ENCODE data around the gene PUS1. TPM values are rescaled to one million over a fixed set of nuclear protein-coding genes. Genes with fewer than 3 reads are reported as not detected.

Gene PUS1
- total RNA-seq, 2 experiments from 2014 or later, result 43.5 to 78.3 TPM

DNA sequence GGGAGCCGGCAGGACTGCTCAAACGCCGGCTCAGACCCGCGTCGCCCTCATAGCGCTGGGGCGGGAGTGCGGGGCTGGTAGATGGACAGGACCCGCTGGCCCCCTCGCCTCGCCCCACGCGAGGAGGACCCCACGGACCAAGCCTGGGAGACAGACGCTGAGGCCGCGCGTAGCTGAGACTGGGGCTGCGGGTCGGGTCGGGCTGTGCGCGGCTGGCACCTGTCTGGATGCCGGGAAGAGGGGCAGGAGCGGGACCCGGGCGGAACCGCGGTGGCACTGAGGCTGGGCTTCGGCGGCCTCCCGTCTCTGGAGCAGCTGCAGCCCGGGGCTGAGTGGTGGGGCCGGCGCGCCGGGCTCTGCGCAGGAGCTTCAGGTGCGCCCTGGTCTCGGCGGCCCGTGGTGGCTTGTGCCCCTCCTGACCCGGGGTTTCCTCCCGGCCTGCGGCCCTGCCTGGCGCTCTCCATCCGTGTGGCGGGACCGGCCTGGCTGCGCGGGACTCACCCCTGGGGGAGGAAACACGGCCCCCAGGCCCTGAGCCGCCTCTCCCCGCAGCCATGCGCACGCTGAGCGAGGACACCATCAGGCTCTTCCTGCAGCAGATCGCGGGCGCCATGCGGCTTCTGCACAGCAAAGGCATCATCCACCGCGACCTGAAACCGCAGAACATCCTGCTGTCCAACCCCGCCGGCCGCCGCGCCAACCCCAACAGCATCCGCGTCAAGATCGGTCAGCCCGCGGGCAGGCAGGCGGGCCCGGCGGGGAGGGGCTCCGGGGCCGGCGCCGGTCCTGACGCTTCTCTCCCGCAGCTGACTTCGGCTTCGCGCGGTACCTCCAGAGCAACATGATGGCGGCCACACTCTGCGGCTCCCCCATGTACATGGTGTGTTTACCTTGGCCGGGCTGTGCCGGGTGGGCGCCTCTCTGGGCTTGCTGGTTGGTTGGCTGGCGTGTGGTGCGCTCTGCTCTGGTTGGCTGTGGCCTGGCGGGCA lies 20.7 kb upstream of the PUS1 start:
- Histone ChIP-seq H3K36me3 (ENCODE audit: insufficient read depth, low read length) (no peaks in the 10 kb centered on the region), H3K4me1 (ENCODE audit: insufficient read depth, low read length, poor library complexity, severe bottlenecking) (no peaks in the 10 kb centered on the region), H3K9me2 (ENCODE audit: insufficient read depth, low read length) (no peaks in the 10 kb centered on the region), H3K27ac (ENCODE audit: low read depth, low read length, poor library complexity, severe bottlenecking) (no peak overlapping the region), H4K20me1 (ENCODE audit: insufficient read depth, low read length) (no peaks in the 10 kb centered on the region), H3K9me3 (ENCODE audit: low read length) (no peaks in the 10 kb centered on the region), H3K79me2 (ENCODE audit: insufficient read depth, low read depth, low read length) (no peaks in the 10 kb centered on the region), H3K4me2 (ENCODE audit: low read length) (no peak overlapping the region), H2AFZ (ENCODE audit: low read length) (no peak overlapping the region), H3K4me3 (ENCODE audit: low read depth, low read length, poor library complexity, severe bottlenecking) (no peak overlapping the region)
- BruUV-seq (replicated peaks), result no TSS peak
- DNase-seq (ENCODE audit: low spot score), result no peak
- ChIA-PET POLR2A (no interaction called here), CTCF (ENCODE audit: unreplicated experiment) (no interaction called here)
- intact Hi-C loops (cut with micrococcal nuclease; ENCODE audit: unreplicated experiment), result no loop called here
- no peak for TF ChIP-seq EZH2phosphoT487 (IDR thresholded peaks at IDR 0.05; ENCODE audit: borderline replicate concordance, low read depth, low read length)
- TF ChIP-seq, protein P1, sequence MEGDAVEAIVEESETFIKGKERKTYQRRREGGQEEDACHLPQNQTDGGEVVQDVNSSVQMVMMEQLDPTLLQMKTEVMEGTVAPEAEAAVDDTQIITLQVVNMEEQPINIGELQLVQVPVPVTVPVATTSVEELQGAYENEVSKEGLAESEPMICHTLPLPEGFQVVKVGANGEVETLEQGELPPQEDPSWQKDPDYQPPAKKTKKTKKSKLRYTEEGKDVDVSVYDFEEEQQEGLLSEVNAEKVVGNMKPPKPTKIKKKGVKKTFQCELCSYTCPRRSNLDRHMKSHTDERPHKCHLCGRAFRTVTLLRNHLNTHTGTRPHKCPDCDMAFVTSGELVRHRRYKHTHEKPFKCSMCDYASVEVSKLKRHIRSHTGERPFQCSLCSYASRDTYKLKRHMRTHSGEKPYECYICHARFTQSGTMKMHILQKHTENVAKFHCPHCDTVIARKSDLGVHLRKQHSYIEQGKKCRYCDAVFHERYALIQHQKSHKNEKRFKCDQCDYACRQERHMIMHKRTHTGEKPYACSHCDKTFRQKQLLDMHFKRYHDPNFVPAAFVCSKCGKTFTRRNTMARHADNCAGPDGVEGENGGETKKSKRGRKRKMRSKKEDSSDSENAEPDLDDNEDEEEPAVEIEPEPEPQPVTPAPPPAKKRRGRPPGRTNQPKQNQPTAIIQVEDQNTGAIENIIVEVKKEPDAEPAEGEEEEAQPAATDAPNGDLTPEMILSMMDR (conservative IDR thresholded peaks at IDR 0.05; ENCODE audit: low read length), result no peak

DNA sequence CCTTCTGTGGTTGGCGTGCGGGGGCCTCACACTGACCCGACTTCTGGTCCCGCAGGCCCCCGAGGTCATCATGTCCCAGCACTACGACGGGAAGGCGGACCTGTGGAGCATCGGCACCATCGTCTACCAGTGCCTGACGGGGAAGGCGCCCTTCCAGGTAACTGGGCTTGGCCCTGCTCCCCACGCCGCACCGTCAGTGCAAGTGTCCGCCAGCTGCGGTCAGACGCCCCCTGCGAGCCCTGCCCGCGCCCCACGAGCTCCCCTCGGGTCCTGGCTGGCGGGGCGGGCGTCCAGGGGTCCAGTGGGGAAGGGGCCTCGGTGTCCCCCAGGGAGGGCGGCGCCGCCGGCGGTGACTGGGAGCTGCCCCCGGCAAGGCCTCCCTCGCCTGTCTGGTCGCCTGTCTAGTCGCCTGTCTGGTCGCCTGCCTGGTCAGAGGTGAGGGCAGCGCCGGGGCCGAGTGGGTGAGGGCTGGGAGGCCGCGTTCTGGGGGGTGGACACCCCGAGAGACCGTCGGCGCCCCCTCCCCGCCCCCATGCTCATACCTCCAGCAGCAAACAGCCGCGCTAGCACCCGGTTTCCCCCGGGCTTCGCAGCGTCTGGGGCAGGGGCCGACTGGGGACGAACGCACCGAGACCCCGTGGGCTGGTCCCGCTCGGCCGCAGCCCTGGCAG lies 19.9 kb upstream of the PUS1 start:
- CTCF ChIA-PET (ENCODE audit: unreplicated experiment), result no interaction called here
- H3K9me3 ChIP-seq (ENCODE audit: low read length), result no peaks in the 10 kb centered on the region
- H3K36me3 ChIP-seq (ENCODE audit: insufficient read depth, low read length), result no peaks in the 10 kb centered on the region
- intact Hi-C loops (cut with micrococcal nuclease; ENCODE audit: unreplicated experiment), result no loop called here
- no peaks in the 10 kb centered on the region for H3K79me2 ChIP-seq (ENCODE audit: insufficient read depth, low read depth, low read length)
- BruUV-seq (replicated peaks), result no TSS peak
- TF ChIP-seq, protein P1 (conservative IDR thresholded peaks at IDR 0.05; ENCODE audit: low read length), result no peak
- TF ChIP-seq EZH2phosphoT487 (IDR thresholded peaks at IDR 0.05; ENCODE audit: borderline replicate concordance, low read depth, low read length), result no peak
- no peak overlapping the region for H2AFZ ChIP-seq (ENCODE audit: low read length)
- H3K27ac ChIP-seq (ENCODE audit: low read depth, low read length, poor library complexity, severe bottlenecking), result no peak overlapping the region
- H3K4me1 ChIP-seq (ENCODE audit: insufficient read depth, low read length, poor library complexity, severe bottlenecking), result no peaks in the 10 kb centered on the region
- H3K4me2 ChIP-seq (ENCODE audit: low read length), result no peak overlapping the region
- POLR2A ChIA-PET, result no interaction called here
- no peaks in the 10 kb centered on the region for H3K9me2 ChIP-seq (ENCODE audit: insufficient read depth, low read length)
- no peaks in the 10 kb centered on the region for H4K20me1 ChIP-seq (ENCODE audit: insufficient read depth, low read length)
- no peak for DNase-seq (ENCODE audit: low spot score)
- no peak overlapping the region for H3K4me3 ChIP-seq (ENCODE audit: low read depth, low read length, poor library complexity, severe bottlenecking)
